GM18505 (cell line): Measurements from ENCODE around the gene CCSER1.

ENCODE experiments used
- ATAC-seq: cut with Tn5 transposase; IDR thresholded peaks from one replicate; pipeline ENCODE4 v1.9.1; 2021; ENCODE audit not compliant: unreplicated experiment
- POLR2A ChIP-seq: IDR thresholded peaks from 4 replicates; pipeline ENCODE4 v1.6.1; 2011; ENCODE audit warnings: borderline replicate concordance; ENCODE audit not compliant: insufficient read depth, insufficient read length; ENCODE audit errors: extremely low read depth

Gene CCSER1

GRCh38 chr4:90486346-90486745 lies 359.2 kb downstream of the CCSER1 start:
- no peak for ATAC-seq
- no peak for TF ChIP-seq POLR2A

- no peak for TF ChIP-seq POLR2A
- ATAC-seq = no peak
These were observed 368.0 kb downstream of the CCSER1 start for GRCh38 chr4:90495211-90495610.

- no peak for ATAC-seq
- no peak for TF ChIP-seq POLR2A
These were observed 368.7 kb downstream of the CCSER1 start for GRCh38 chr4:90495936-90496335.

- ATAC-seq = no peak
- TF ChIP-seq POLR2A = no peak
These were observed 371.0 kb downstream of the CCSER1 start for GRCh38 chr4:90498175-90498574.

- ATAC-seq = no peak
These were observed 376.5 kb downstream of the CCSER1 start for GRCh38 chr4:90503677-90504076.

GRCh38 chr4:90515191-90515590 lies 388.0 kb downstream of the CCSER1 start:
- no peak for TF ChIP-seq POLR2A
- no peak for ATAC-seq

More at GRCh38 chr4:90503677-90504076, 376.5 kb downstream of the CCSER1 start:
- no peak for TF ChIP-seq POLR2A

GRCh38 chr4:90528551-90528950 lies 401.4 kb downstream of the CCSER1 start:
- TF ChIP-seq POLR2A = no peak
- no peak for ATAC-seq

- ATAC-seq = no peak
These were observed 409.2 kb downstream of the CCSER1 start for GRCh38 chr4:90536408-90536807.

GRCh38 chr4:90537491-90537890 lies 410.3 kb downstream of the CCSER1 start:
- TF ChIP-seq POLR2A = no peak
- ATAC-seq = no peak

More at GRCh38 chr4:90536408-90536807, 409.2 kb downstream of the CCSER1 start:
- TF ChIP-seq POLR2A = no peak

GRCh38 chr4:90540536-90540935 lies 413.3 kb downstream of the CCSER1 start:
- ATAC-seq = no peak
- TF ChIP-seq POLR2A = no peak

GRCh38 chr4:90542216-90542615 lies 415.0 kb downstream of the CCSER1 start:
- TF ChIP-seq POLR2A = no peak
- ATAC-seq = no peak

- ATAC-seq = no peak
- TF ChIP-seq POLR2A = no peak
These were observed 416.4 kb downstream of the CCSER1 start for GRCh38 chr4:90543419-90544170.

- ATAC-seq = no peak
- TF ChIP-seq POLR2A = no peak
These were observed 417.4 kb downstream of the CCSER1 start for GRCh38 chr4:90544532-90545045.

GRCh38 chr4:90545380-90545779 lies 418.2 kb downstream of the CCSER1 start:
- ATAC-seq = no peak
- no peak for TF ChIP-seq POLR2A
